Ishikawa (cell line): Measurements from ENCODE around the gene HTR3B.

Experiments used
- CEBPB ChIP-seq: IDR thresholded peaks from 2 replicates; pipeline ENCODE4 v1.6.1; 2012
- EP300 ChIP-seq: IDR thresholded peaks from 2 replicates; pipeline ENCODE4 v1.6.1; 2012; ENCODE audit warnings: borderline replicate concordance
- FOXM1 ChIP-seq: IDR thresholded peaks from 2 replicates; pipeline ENCODE4 v1.6.1; 2012; ENCODE audit warnings: low read depth, borderline replicate concordance
- RAD21 ChIP-seq: IDR thresholded peaks from 2 replicates; pipeline ENCODE4 v1.6.1; 2012; ENCODE audit warnings: low read depth
- TAF1 ChIP-seq: IDR thresholded peaks from 2 replicates; pipeline ENCODE4 v1.6.1; 2012; ENCODE audit warnings: low read depth, mild to moderate bottlenecking
- TCF12 ChIP-seq: IDR thresholded peaks from 2 replicates; pipeline ENCODE4 v1.6.1; 2012; ENCODE audit warnings: low read depth
- YY1 ChIP-seq: IDR thresholded peaks from 2 replicates; pipeline ENCODE4 v1.6.1; 2012; ENCODE audit warnings: low read depth
- TF ChIP-seq, protein P1 (sequence below): IDR thresholded peaks from 2 replicates; pipeline ENCODE4 v1.6.1; 2012
- TF ChIP-seq, protein P2 (sequence below): IDR thresholded peaks from 2 replicates; pipeline ENCODE4 v1.6.1; 2012
- TF ChIP-seq, protein P3 (sequence below): IDR thresholded peaks from 2 replicates; pipeline ENCODE4 v1.6.1; 2012; ENCODE audit warnings: low read depth, mild to moderate bottlenecking

DNA sequence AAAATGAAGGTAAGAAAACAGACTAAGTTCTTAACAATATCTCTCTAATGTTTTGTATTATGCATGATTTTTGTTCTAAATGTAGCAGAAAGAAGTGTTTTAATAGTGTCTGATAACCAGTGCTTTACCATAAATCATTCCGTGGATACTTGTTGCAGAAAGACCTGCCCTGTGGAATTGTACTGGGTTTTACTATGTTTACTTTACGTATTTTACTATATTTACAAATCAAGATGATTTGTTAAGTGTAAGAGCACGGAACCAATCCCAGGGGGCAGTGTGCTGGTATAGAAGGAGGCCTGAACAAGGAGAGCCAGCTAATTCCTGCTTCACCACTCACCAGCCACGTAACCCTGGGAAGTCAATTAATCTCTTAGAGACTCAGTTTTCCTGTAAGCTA is 1.4 kb downstream of the HTR3B start:
- TF ChIP-seq EP300 (no peak), FOXM1 (no peak), YY1 (no peak), CEBPB (no peak), RAD21 (no peak), TCF12 (no peak), TAF1 (no peak)
- TF ChIP-seq, protein P1, sequence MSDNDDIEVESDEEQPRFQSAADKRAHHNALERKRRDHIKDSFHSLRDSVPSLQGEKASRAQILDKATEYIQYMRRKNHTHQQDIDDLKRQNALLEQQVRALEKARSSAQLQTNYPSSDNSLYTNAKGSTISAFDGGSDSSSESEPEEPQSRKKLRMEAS, result no peak
- TF ChIP-seq, protein P2, sequence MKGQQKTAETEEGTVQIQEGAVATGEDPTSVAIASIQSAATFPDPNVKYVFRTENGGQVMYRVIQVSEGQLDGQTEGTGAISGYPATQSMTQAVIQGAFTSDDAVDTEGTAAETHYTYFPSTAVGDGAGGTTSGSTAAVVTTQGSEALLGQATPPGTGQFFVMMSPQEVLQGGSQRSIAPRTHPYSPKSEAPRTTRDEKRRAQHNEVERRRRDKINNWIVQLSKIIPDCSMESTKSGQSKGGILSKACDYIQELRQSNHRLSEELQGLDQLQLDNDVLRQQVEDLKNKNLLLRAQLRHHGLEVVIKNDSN, result no peak
- TF ChIP-seq, protein P3, sequence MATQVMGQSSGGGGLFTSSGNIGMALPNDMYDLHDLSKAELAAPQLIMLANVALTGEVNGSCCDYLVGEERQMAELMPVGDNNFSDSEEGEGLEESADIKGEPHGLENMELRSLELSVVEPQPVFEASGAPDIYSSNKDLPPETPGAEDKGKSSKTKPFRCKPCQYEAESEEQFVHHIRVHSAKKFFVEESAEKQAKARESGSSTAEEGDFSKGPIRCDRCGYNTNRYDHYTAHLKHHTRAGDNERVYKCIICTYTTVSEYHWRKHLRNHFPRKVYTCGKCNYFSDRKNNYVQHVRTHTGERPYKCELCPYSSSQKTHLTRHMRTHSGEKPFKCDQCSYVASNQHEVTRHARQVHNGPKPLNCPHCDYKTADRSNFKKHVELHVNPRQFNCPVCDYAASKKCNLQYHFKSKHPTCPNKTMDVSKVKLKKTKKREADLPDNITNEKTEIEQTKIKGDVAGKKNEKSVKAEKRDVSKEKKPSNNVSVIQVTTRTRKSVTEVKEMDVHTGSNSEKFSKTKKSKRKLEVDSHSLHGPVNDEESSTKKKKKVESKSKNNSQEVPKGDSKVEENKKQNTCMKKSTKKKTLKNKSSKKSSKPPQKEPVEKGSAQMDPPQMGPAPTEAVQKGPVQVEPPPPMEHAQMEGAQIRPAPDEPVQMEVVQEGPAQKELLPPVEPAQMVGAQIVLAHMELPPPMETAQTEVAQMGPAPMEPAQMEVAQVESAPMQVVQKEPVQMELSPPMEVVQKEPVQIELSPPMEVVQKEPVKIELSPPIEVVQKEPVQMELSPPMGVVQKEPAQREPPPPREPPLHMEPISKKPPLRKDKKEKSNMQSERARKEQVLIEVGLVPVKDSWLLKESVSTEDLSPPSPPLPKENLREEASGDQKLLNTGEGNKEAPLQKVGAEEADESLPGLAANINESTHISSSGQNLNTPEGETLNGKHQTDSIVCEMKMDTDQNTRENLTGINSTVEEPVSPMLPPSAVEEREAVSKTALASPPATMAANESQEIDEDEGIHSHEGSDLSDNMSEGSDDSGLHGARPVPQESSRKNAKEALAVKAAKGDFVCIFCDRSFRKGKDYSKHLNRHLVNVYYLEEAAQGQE, result no peak
